Choroid plexus epithelial cell (primary cell): ENCODE results near the gene PLPP2.

Source experiments
- DNase-seq: peaks from one replicate; pipeline ENCODE4 v3.0.0-alpha.2; 2010; ENCODE audit warnings: low read depth
- H3K4me3 ChIP-seq: 2 replicates; pipeline ENCODE4 v1.5.1; 2011; ENCODE audit warnings: low read depth, mild to moderate bottlenecking, control low read depth, low read length, moderate library complexity
- TF ChIP-seq, protein P1 (sequence below): conservative IDR thresholded peaks from 2 replicates; pipeline ENCODE4 v1.5.1; 2011; ENCODE audit warnings: low read depth, mild to moderate bottlenecking, control low read depth, inconsistent platforms, low read length, moderate library complexity

PLPP2 gene

DNA sequence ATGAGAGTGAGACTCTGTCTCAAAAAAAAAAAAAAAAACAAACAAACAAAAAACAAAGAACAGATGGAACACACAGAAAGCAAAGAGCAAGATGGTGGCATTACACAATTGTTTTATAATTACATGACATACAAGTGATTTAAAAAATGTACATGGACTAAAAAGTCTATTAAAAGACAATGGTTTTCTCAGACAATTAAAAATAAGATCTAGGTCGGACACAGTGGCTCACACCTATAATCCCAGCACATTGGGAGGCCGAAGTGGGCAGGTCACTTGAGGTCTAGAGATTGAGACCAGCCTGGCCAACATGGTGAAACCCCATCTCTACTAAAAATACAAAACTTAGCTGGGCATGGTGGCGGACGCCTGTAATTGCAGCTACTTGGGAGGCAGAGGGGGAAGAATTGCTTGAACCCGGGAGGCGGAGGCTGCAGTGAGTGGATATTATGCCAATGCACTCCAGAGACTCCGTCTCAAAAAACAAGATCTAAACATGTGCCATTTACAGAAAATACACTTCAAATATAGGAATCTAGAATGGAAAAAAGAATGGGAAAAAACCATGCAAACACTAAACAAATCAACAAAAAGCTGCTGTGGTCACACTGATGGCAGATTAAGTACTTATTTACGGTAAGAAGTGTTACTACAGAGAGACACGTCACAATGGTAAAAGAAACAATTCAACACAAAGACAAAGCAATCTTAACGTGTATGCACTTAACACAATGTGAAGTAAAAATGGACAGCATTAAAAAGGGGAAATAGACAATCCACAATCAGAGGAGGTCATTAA is 26.7 kb upstream of the PLPP2 start:
- DNase-seq = no peak
- TF ChIP-seq, protein P1, sequence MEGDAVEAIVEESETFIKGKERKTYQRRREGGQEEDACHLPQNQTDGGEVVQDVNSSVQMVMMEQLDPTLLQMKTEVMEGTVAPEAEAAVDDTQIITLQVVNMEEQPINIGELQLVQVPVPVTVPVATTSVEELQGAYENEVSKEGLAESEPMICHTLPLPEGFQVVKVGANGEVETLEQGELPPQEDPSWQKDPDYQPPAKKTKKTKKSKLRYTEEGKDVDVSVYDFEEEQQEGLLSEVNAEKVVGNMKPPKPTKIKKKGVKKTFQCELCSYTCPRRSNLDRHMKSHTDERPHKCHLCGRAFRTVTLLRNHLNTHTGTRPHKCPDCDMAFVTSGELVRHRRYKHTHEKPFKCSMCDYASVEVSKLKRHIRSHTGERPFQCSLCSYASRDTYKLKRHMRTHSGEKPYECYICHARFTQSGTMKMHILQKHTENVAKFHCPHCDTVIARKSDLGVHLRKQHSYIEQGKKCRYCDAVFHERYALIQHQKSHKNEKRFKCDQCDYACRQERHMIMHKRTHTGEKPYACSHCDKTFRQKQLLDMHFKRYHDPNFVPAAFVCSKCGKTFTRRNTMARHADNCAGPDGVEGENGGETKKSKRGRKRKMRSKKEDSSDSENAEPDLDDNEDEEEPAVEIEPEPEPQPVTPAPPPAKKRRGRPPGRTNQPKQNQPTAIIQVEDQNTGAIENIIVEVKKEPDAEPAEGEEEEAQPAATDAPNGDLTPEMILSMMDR = peak; percentile 2
- no peak overlapping the region for H3K4me3 ChIP-seq

- DNase-seq = no peak
Observed at GRCh38 chr19:315811-316210, 24.6 kb upstream of the PLPP2 start.

GRCh38 chr19:313988-314815 is 23.0 kb upstream of the PLPP2 start:
- no peak overlapping the region for H3K4me3 ChIP-seq
- TF ChIP-seq, protein P1 = no peak
- DNase-seq = no peak

More at GRCh38 chr19:315811-316210, 24.6 kb upstream of the PLPP2 start:
- TF ChIP-seq, protein P1 = no peak
- H3K4me3 ChIP-seq = no peak overlapping the region

GRCh38 chr19:313169-313987 is 22.2 kb upstream of the PLPP2 start:
- TF ChIP-seq, protein P1 = no peak
- no peak overlapping the region for H3K4me3 ChIP-seq
- DNase-seq = no peak

- TF ChIP-seq, protein P1 = no peak
- no peak for DNase-seq
Observed at GRCh38 chr19:311813-312261, 20.6 kb upstream of the PLPP2 start.

GRCh38 chr19:310781-311496 is 19.7 kb upstream of the PLPP2 start:
- peak overlapping the region; percentile 40 for H3K4me3 ChIP-seq
- no peak for DNase-seq
- TF ChIP-seq, protein P1 = no peak

More at GRCh38 chr19:311813-312261, 20.6 kb upstream of the PLPP2 start:
- no peak overlapping the region for H3K4me3 ChIP-seq
